ENCODE data around the gene VPS13D.

Gene VPS13D

GRCh38 chr1:12229835-12230548, at the start of gene VPS13D:
Gene VPS13D, plus strand, starts transcription at chr1:12230030. Its CDS starts 4,237 bp downstream, at chr1:12234267.
- DNase-seq, result peak; percentile 76

GRCh38 chr1:12180315-12180714, 49.5 kb upstream of the VPS13D start:
- DNase-seq, result no peak

- no peak for DNase-seq
Observed at GRCh38 chr1:12180903-12181302, 48.9 kb upstream of the VPS13D start.

- DNase-seq, result no peak
Observed at GRCh38 chr1:12181568-12181967, 48.3 kb upstream of the VPS13D start.

- no peak for DNase-seq
Observed at GRCh38 chr1:12182410-12182984, 47.3 kb upstream of the VPS13D start.

- no peak for DNase-seq
Observed at GRCh38 chr1:12183095-12183794, 46.6 kb upstream of the VPS13D start.

- DNase-seq, result no peak
Observed at GRCh38 chr1:12184008-12184681, 45.7 kb upstream of the VPS13D start.

- DNase-seq, result no peak
Observed at GRCh38 chr1:12185036-12185917, 44.6 kb upstream of the VPS13D start.

- no peak for DNase-seq
Observed at GRCh38 chr1:12185918-12186678, 43.7 kb upstream of the VPS13D start.

- DNase-seq, result no peak
Observed at GRCh38 chr1:12186679-12186985, 43.2 kb upstream of the VPS13D start.

- DNase-seq, result no peak
Observed at GRCh38 chr1:12188115-12188514, 41.7 kb upstream of the VPS13D start.

- DNase-seq, result no peak
Observed at GRCh38 chr1:12188657-12189327, 41.0 kb upstream of the VPS13D start.

- DNase-seq, result no peak
Observed at GRCh38 chr1:12189328-12189682, 40.5 kb upstream of the VPS13D start.

GRCh38 chr1:12191242-12192032, 38.4 kb upstream of the VPS13D start:
- DNase-seq, result no peak

GRCh38 chr1:12194666-12195216, 35.1 kb upstream of the VPS13D start:
- DNase-seq, result no peak

GRCh38 chr1:12195416-12195815, 34.4 kb upstream of the VPS13D start:
- no peak for DNase-seq

- no peak for DNase-seq
Observed at GRCh38 chr1:12196641-12197482, 33.0 kb upstream of the VPS13D start.

GRCh38 chr1:12197483-12197880, 32.3 kb upstream of the VPS13D start:
- DNase-seq, result no peak

- DNase-seq, result no peak
Observed at GRCh38 chr1:12200208-12200607, 29.6 kb upstream of the VPS13D start.
